Psoas muscle (tissue), 8 donors: Measurements from ENCODE around the gene DIPK1B. TPM values are rescaled to one million over a fixed set of nuclear protein-coding genes. Genes with fewer than 3 reads are reported as not detected.

Experiments used
- ATAC-seq, 4 donors: fragments of 200-7000 bp; cut with Tn5 transposase; one replicate each; pipeline ENCODE4 v1.9.1; 2020; ENCODE audit warnings: moderate library complexity in 3 of 4, mild to moderate bottlenecking in 2 of 4
- DNase-seq, 2 donors: peaks; one replicate each; pipeline ENCODE4 v3.0.0-alpha.2; 2020
- H3K27ac ChIP-seq: fragments of 200-600 bp; one replicate; pipeline ENCODE4 v1.8.0; 2022
- H3K27me3 ChIP-seq, 3 donors: fragments of 200-600 bp in 1 of 3; one replicate each; pipeline versions ENCODE4 v1.6.1 to v1.8.0; 2013 to 2022; ENCODE audit warnings: low read length in 2 of 3, mild to moderate bottlenecking in 2 of 3, moderate library complexity in 1 of 3; ENCODE audit not compliant: insufficient read depth in 3 of 3
- H3K36me3 ChIP-seq, 2 donors: fragments of 200-600 bp in 1 of 2; one replicate each; pipeline versions ENCODE4 v1.6.1 to v1.8.0; 2013 to 2022; ENCODE audit warnings: low read depth in 1 of 2, mild to moderate bottlenecking in 1 of 2, moderate library complexity in 1 of 2; ENCODE audit not compliant: insufficient read depth in 1 of 2
- H3K4me1 ChIP-seq: fragments of 200-600 bp; one replicate; pipeline ENCODE4 v1.8.0; 2022
- H3K4me3 ChIP-seq: fragments of 200-600 bp; one replicate; pipeline ENCODE4 v1.8.0; 2022; ENCODE audit warnings: mild to moderate bottlenecking
- H3K9me3 ChIP-seq: fragments of 200-600 bp; one replicate; pipeline ENCODE4 v1.8.0; 2022
- CTCF ChIP-seq: fragments of 200-600 bp; IDR thresholded peaks from one replicate; pipeline ENCODE4 v1.8.0; 2022; ENCODE audit warnings: antibody characterized with exemption
- WGBS, 3 donors: extraction: QIAGEN DNeasy Blood & Tissue Kit; methylation state at CpG; one replicate each; pipeline versions ENCODE4 v1.1.6 to v1.1.7; 2013; 5-methylcytosine and 5-hydroxymethylcytosine counted together
- intact Hi-C, 2 donors: fragments of 100-400 bp; cut with DNase I; formaldehyde crosslinking; loops; one replicate each; pipeline versions ENCODE4 v1.11.0 to v1.14.2; 2022
- polyA plus RNA-seq, 3 donors: library from polyadenylated mRNA; stranded (reverse); fragments of 200-250 nt; gene quantifications; one replicate each; pipeline ENCODE4 v1.2.3, GENCODE V29; 2013
- total RNA-seq, 4 donors: library from RNA; stranded (reverse); fragmentation: NEBNext Ultra II Directional in 2 of 4; extraction: Animal tissue kit (Norgen Biotek cat#: 25700) in 2 of 4; gene quantifications; one replicate each; pipeline versions ENCODE4 v1.2.1 to v1.2.4, GENCODE V29; 2021 to 2023
- donor health status: healthy with polysubstance abuse.
- donor health status: DM: no; HTN: no; CAD: no; lungs with moderate emphysema.
- donor health status: Bipolar disorder and iron deficiency.
- donor health status: healthy.
- donor health status: DM: yes; HTN: yes; CAD: no.
- donor health status: DM: no; HTN: no; CAD: no.
- donor health status: DM: no; HTN: no; CAD: no.
- donor health status: DM: yes; HTN: yes; CAD: no.

DIPK1B gene
- total and polyA plus RNA-seq, 7 donors: 1.4 to 5.3 (median 2.4) TPM

DNA sequence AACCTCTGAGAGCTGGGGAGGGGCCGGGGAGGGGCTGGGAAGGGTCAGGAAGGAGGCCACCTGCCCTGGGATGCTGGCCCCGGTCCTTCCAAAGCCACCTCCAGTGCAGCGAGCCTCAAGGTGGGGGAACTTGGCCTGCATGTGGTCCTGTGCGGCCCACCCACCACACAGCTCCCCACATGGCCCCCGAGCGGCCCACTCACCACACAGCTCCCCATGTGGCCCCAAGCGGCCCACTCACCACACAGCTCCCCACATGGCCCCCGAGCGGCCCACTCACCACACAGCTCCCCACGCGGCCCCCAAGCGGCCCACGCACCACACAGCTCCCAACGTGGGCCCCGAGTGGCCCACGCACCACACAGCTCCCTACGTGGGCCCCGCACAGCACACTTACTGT lies 32.4 kb downstream of the DIPK1B start:
- no peak for TF ChIP-seq CTCF
- H3K36me3 ChIP-seq: no peaks in the 10 kb centered on the region
- H3K27me3 ChIP-seq: peaks cover 0 to 39% (median 16%) of the 10 kb centered on the region in 3 donors
- no peak for ATAC-seq
- H3K4me1 ChIP-seq: no peaks in the 10 kb centered on the region
- 90 to 92% (median 91%) methylated on average over 15 to 18 of the region's 18 CpGs for WGBS, 3 donors
- H3K27ac ChIP-seq: no peak overlapping the region
- DNase-seq: peak in 1 of 2 donors; percentile 9
- H3K4me3 ChIP-seq: no peak overlapping the region
- H3K9me3 ChIP-seq: no peaks in the 10 kb centered on the region
- intact Hi-C loops: no loop called here

GRCh38 chr9:136745389-136746154 lies 33.2 kb downstream of the DIPK1B start:
- H3K36me3 ChIP-seq: no peaks in the 10 kb centered on the region
- H3K4me3 ChIP-seq: no peak overlapping the region
- peak in 1 of 4 donors; percentile 28 for ATAC-seq
- peak in 1 of 2 donors; percentile 22 for DNase-seq
- intact Hi-C loops: no loop called here
- no peak for TF ChIP-seq CTCF
- H3K27ac ChIP-seq: no peak overlapping the region
- 70 to 75% (median 74%) methylated on average over 20 to 23 of the region's 23 CpGs for WGBS, 3 donors
- H3K27me3 ChIP-seq: peaks cover 0 to 39% (median 15%) of the 10 kb centered on the region in 3 donors
- no peaks in the 10 kb centered on the region for H3K9me3 ChIP-seq
- no peaks in the 10 kb centered on the region for H3K4me1 ChIP-seq

DNA sequence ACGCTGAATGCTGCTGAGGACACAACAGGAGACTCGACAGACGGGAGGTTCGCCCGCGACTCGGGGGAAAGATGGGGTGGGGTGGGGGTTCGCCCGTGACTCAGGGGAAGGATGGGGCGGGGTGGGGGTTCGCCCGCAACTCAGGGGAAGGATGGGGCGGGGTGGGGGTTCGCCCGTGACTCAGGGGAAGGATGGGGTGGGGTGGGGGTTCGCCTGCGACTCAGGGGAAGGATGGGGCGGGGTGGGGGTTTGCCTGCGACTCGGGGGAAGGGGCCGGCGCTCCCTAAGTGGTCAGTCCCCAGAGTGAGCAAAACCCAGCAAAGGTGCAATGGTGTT lies 33.8 kb downstream of the DIPK1B start:
- intact Hi-C loops: no loop called here
- no peak for TF ChIP-seq CTCF
- Histone ChIP-seq H3K9me3 (no peaks in the 10 kb centered on the region), H3K4me1 (no peaks in the 10 kb centered on the region), H3K36me3 (no peaks in the 10 kb centered on the region), H3K4me3 (no peak overlapping the region), H3K27me3 (peaks cover 0 to 34% (median 12%) of the 10 kb centered on the region in 3 donors), H3K27ac (no peak overlapping the region)
- ATAC-seq: no peak
- 66 to 70% (median 68%) methylated on average over 16 to 22 of the region's 22 CpGs for WGBS, 3 donors
- DNase-seq: no peak

DNA sequence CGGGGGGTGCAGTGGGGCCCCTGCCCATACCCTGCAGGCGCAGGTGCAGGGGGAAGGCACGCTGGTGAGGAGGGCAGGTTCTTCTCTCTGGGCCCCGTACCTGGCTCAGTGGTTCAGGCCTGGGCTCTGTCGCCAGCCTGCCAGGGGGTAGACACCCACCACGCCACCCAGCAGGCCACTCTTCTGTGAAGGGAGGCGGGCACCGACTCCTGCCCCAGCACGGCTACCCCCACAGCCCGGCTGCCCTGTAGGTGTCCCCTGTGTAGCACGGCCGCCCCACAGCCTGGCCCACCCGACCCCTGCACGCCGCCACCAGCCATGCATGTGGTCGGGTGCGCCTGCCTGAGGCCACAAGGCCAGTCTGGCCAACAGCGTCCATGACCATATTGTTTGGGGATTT lies 34.2 kb downstream of the DIPK1B start:
- WGBS, 3 donors: 88 to 92% (median 89%) methylated on average over 17 to 18 of the region's 18 CpGs
- intact Hi-C loops: no loop called here
- no peak for TF ChIP-seq CTCF
- DNase-seq: peak in 1 of 2 donors; percentile 15
- no peaks in the 10 kb centered on the region for H3K36me3 ChIP-seq
- no peak overlapping the region for H3K27ac ChIP-seq
- no peaks in the 10 kb centered on the region for H3K4me1 ChIP-seq
- no peak overlapping the region for H3K4me3 ChIP-seq
- H3K27me3 ChIP-seq: peaks cover 0 to 29% (median 12%) of the 10 kb centered on the region in 3 donors
- no peaks in the 10 kb centered on the region for H3K9me3 ChIP-seq
- ATAC-seq: no peak
